ENCODE data around the gene AZIN2.
"Not testable (repeated sequence)": the region's sequence is repeated elsewhere in the genome, so short reads cannot be mapped to it uniquely, and the experiment has no call there.

AZIN2 gene

DNA sequence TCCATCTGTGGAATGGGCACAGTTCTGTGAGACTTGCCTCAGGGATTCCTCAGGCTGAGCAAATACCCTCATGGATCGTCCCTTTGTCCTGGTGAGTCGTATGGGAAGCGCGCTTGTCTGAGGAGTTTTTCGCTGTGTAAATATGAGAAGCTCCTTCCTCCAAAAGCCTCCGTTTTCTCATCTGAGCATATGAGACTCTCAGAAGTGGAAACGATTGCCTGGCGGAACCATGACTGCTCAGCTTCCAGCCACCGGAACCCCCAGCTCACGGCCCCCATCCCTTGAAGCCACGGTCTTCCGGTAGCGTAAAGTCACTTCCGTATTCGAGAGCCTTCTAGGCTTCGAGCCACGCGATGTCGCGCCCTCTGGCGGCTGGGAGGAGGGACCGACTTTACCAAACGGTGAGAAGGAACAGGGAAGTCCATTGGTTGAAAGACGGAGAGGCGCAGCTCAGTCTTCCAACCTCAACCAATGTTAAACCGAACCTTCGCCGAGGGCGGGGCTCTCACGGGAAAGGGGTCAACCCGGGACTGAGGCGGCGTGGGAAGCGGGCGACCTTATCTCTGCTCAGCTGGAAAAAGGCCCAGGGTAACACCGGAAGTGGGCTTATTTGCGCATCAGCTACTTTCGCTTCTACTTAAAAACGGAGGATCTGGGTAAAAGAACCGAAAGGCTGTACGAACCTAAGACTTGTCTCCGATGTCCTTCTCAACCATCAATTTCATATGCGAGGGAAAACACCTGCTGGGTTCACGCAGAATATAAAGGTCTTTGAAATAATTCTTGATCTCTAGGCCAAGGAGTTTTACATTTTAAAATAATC, 46.3 kb downstream of the AZIN2 start:
- peak; percentile 99 for DNase-seq (ENCODE audit: low read depth, low spot score)

DNA sequence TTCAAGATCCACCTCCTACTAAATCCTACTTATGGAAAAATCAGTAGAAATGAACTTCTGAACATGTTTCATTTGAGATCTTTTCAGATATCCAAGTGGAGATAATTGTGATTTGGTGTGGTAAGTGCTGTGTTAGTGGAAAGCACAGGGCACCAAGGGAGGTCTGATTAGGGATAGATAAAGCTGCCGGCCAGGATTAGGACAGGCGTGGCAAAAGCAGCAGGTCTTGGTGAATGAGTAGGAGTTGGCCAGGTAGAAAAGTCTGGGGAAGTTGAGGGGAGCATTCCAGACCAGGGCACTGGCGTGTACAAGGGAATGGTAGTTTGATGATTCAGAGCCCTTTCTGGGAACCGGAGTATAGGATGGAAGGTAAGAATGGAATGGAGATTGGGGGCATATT, 47.8 kb downstream of the AZIN2 start:
- no peak for DNase-seq (ENCODE audit: low read depth, low spot score)

DNA sequence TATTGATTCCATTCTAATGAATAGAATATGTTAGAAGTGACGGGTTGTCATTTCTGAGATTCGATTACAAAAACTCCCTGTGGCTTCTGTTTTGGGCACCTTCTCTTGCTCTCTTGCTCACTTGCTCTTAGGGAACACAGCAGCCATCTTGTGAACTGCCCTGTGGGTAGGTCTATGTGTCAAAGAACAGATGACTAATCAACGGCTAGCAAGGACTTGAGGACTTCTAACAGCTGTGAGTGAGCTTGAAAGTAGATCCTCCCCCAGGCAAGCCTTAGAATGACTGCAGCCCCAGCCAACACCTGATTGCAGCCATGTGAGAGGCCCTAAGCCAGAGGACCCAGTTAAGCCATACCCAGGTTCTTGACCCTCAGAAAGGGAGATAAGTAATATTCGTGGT, 49.3 kb downstream of the AZIN2 start:
- no peak for DNase-seq (ENCODE audit: low read depth, low spot score)

DNA sequence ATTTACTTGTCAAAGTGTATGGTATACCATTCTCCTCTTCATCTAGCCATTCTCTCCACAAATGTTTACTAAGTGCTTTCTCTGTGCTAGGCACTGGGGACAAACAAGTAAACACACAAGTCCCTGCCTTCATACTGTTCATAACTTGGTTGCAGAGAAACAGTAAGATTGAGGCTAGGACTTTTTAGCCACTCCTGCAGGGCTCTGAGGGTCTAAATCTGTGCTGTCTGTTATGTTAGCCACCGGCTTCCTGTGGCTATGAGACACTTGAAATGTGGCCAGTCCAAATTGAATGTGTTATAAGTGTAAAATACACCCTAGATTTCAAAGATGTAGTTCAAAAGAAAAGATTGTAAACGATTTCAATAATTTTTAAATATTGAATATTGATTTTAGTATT, 50.2 kb downstream of the AZIN2 start:
- DNase-seq (ENCODE audit: low read depth, low spot score): no peak

DNA sequence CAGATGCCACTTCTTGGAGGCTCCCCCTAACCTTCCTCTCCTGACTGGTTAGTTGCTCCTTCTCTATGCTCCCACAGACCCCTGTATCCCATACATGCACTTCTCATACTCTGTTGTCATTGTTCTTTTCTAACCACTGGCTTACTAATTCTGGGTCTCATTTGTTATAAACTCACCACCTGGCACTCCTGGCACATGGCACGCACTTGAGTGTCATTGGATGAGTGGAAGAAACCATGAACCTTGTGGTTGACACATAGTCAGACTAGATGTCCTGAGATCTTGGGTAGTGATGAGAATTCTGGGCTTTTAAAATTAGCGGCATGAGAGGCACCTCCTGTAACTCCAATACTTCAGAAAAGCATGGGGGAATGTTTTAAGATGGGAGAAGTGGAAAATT, 51.6 kb downstream of the AZIN2 start:
- no peak for DNase-seq (ENCODE audit: low read depth, low spot score)

DNA sequence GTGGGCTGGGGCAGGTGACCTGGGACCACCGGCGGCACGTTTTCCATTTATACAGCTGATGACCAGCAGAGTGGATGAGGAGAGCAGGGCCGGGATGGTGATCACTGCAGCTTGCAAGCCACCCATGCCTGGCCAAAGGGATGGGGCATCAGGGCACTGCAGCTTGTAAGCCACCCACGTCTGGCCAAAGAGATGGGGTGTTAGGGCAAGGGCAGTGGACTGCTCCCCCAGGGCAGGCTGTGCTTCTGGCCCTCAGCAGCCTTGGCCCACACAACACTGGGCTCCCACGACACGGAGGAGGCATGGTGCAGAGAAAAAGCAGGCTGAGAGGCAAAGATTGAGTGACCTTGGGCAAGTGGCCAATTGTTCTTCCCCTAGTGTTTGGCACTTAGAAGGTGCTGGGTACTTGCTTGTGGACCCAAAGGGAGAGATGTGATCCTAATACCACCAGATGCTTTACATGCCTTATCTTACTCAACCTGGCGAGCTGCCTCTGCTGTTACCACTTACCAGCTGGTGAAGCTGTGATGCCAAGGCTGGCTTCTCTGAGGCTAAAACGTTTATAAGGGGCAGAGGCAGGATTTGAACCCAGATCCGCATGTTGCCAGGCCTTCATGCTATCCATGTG, 52.6 kb downstream of the AZIN2 start:
- DNase-seq (ENCODE audit: low read depth, low spot score): no peak

DNA sequence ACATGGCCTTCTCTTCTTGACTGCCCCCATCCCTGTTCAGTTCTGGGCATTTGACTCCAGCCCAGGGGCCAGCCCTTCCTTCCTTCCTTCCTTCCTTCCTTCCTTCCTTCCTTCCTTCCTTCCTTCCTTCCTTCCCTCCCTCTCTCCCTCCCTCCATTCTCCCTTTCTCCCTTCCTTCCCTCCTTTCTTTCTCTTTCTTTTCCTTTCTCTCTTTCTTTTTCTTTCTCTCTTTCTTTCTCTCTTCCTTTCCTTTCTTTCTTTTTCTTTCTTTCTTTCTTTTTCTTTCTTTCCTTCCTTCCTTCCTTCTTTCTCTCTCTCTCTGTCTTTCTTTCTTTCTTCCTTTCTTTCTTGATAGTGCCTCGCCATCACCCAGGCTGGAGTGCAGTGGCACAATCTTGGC, 55.1 kb downstream of the AZIN2 start:
- DNase-seq (ENCODE audit: low read depth, low spot score): not testable (repeated sequence)

DNA sequence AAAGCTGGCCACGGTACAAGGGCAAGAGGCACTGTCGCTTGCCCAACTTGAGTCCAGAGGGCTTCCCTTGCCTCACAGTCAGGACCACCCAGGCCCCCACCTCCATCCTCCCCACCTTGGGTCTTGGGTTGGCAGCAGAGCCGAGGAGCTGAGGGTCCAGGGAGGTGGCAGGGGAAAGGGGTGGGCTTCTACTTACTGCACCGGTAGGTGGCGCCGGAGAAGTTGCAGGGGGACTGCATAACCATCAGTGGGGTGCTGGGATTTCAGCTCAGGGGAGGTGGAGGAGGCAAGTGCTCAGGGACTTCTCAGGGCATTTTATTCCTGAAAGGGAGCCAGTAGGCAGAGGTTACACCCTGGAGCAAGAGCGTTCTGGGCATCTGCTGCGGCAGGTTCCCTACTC, 56.8 kb downstream of the AZIN2 start:
- no peak for DNase-seq (ENCODE audit: low read depth, low spot score)

DNA sequence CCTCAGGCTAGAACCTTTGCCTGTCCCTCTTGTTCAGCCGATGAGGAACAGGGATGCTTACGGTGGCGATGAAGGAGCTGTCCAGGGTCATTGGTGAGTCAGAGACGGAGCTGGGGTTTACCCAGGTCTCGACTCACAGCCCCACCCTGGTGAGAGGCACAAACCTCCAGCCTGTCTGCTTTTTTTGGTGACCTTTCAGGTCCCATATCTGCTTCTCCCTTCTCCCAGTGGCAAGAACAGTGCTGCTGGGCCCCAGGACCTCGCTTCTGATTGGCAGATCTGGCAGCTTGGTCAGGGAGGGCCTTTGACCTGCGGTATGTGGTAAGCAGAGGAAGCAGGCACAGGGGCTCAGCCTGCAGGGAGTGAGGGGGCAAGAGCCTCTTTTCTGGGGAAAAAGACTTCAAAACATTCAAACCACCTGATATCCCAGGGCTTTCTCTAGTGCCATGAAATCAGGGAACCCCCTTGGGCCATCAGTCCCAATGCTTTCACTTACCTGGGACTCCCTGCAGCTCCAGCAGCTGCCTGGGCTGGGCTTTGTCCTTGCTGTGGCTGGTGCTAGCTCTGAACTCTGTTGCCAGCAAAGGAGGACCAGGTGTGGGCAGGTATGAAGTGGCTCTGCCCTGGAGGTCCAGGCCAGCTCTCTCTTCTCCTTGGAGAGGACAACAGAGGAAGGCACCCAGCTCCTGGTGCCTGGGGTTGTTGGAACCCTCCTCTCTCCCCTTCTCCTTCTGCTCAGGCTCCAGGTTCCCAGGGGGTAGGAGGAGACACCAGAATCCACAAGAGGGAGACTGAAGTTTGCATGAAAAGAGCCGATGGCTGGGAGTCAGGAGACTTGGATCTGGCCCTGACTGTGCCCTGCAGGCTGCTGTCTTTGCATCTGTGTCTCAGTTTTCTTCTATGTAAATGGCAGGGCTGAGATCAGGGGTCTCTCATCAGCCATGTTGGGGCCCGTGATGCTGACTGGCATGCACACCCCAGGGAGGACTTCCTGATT, 59.5 kb downstream of the AZIN2 start:
- DNase-seq (ENCODE audit: low read depth, low spot score): no peak

DNA sequence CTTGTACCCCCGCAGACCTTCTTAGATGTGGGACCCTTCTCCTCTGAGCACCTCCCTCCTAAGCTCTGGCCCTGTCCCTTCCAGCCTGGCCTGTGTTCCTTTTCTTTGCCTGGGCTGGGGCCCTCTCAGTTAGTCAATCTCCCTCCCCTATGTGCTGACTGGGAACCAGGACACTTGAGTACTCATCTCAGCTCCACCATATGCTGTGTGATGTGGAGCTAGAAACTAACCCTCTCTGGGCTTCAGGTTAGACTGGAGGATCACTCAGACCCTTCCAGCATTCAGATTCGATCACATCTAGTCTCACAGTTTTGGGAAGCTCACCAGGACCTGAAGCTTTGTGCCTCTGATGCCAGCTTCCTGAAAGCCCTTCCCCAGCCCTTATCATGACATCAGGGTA, 60.3 kb downstream of the AZIN2 start:
- DNase-seq (ENCODE audit: low read depth, low spot score): no peak

DNA sequence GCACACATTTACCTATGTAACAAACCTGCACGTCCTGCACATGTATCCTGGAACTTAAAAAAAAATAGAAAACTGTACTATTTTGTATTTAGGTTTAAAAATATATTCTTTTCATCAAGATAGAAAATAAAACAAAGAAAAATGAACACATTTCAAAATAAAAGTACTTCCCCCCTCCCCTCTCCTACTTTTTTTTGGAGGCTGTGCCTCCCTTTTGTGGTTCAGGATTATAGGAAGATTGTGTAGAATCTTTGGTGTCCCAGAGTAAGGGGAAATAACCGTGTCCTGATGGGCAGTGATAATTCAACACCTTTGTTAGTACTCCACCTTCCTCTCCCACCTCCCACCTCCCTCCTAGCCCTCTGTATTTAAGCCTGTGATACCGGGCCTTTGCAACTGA, 60.8 kb downstream of the AZIN2 start:
- DNase-seq (ENCODE audit: low read depth, low spot score): no peak

DNA sequence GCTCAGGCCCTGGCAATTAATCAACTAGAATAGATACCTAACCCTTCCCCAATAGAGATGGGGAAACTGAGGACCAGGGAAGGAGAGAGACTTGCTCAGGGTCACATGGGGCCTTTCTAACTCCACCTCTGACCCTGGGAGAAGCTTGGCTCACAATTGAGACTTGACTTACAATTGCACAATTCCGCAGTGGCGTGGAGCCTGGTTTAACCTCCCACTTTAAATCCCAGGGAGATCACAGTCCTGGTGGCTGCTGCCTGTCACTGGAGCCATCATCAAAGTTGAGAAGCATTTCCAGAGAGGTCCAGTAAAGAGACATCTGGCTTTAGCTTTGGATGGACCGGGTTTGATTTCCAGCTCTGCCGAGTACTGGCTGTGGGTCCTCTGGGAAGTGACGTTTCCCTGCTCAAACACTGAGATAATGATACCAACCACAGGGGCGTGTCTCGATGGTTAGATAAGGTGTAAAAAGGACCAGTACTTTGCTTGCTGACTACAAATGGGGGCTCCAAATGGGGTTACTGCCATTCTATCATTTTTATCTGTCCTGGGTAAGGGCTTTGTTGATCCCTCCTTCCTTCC, 61.6 kb downstream of the AZIN2 start:
- DNase-seq (ENCODE audit: low read depth, low spot score): no peak

DNA sequence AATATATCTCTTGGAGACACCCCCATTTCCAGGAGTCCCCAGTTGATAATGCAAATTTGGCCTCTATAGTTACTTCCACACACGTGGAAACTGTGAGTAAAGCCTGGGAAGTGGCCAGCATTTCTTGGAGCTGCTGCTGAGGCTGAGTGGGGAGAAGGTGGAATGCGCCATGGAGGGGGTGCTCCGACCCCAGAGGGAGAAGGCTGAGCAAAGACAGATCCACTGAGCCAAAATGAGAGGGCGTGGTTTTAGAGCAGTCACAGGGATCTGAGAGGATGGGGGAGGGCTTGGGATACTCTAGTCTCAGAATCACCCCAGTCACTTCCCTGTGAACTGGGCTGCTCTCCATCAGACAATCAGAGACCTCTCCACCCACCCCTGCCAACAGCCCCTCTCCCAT, 62.2 kb downstream of the AZIN2 start:
- DNase-seq (ENCODE audit: low read depth, low spot score): no peak

DNA sequence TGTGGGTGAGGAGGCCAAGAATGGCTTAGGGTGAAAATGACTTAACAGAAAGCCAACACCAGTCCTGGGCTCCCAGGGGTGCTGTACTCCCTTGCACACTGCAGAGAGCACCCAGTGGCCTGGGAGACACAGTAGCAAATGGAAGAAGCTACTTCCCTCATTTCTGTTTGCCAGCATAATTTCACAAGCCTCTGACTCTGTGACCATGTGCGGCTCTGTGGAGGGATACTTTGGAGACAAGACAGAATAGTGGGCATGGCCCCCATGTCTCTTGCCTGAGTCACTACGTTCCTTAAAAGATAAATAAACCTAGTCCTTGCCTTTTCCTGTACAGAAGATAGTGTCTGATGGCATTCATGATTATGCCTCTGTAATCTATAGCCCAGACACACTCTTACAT, 62.7 kb downstream of the AZIN2 start:
- no peak for DNase-seq (ENCODE audit: low read depth, low spot score)

DNA sequence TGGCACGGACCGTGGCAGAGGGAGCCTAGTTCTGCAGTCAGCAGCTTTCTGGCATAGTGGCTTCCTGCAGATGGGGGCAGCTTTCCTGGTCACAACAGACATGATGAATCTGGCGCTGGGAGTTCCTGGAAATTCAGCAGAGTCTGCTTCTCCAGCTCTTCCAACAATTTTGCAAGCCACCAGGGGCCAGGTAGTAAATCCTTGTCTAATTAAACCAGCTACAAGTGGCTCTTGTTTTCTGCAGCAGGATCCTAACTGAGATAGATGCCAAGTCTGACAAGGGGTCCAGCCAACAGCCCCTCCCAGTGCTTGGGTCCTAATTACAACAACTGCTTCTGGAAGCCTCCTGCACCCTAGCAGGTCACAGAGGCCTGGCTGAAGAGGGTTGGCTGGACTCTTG, 65.0 kb downstream of the AZIN2 start:
- DNase-seq (ENCODE audit: low read depth, low spot score): no peak

DNA sequence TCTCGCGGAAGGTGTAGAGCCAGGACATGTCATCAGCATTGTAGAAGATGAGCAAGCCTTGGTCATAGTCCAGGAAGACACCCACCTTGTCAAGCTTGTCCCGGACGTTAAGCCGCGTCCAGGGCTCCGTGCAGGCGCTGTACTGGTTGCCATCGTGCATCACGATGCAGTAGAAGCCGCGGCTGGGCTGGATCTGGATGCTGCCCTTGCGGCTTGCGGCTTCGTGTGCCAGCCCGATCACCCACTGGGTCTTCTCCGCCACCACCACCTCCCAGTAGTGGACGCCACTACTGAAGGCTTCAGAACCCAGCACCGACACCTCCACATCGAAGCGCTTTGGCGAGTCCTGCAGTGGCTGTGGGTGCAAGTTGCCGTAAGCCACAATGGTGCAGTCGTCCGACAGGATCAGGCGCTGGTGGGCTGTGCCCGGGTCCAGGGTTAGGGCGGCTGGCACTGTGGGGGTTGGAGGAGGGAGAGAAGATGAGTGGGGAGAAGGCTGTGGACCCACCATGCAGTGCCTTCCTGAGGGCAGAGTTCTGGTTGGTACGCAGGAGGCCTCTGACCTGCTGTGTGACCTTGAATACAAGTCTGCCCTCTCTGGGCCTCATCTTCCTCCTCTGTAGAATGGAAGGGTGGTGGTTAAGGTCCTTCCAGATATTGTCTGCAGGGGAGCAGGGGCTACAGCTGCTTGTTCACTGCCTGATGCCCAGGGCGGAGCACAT, 66.5 kb downstream of the AZIN2 start:
- no peak for DNase-seq (ENCODE audit: low read depth, low spot score)

DNA sequence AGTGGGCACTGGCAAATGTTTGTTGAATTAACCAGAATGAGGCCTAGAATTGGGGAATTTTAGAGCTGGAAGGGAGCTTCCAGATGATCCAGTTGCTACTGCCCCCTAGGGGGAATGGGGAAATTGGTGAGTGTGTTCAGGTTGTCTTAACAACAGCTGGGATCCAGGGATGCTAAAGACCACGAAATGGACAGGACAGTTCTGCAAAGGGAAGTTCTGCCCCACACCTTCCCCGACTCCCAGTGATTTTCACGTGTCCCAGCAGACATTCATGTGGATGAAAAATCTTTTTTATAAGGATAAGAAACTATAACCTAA, 67.0 kb downstream of the AZIN2 start:
- DNase-seq (ENCODE audit: low read depth, low spot score): no peak

DNA sequence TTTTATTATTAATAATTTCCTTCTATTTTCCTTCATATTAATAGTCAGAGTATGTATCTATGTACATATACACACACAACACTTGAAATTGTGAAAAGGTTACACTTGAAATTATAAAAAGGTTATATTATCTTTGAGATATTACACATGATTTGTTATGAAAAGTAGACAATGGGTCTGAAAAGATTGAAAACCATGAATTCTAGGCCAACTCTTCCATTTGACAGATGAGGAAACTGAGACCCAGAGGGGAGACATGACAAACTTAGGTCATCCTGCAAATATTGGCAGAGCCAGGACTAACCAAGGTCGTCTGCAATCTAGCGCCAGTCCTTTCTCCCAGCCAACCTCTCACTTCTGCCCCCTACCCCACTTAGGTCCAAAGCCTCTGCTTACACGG, 67.7 kb downstream of the AZIN2 start:
- DNase-seq (ENCODE audit: low read depth, low spot score): no peak

DNA sequence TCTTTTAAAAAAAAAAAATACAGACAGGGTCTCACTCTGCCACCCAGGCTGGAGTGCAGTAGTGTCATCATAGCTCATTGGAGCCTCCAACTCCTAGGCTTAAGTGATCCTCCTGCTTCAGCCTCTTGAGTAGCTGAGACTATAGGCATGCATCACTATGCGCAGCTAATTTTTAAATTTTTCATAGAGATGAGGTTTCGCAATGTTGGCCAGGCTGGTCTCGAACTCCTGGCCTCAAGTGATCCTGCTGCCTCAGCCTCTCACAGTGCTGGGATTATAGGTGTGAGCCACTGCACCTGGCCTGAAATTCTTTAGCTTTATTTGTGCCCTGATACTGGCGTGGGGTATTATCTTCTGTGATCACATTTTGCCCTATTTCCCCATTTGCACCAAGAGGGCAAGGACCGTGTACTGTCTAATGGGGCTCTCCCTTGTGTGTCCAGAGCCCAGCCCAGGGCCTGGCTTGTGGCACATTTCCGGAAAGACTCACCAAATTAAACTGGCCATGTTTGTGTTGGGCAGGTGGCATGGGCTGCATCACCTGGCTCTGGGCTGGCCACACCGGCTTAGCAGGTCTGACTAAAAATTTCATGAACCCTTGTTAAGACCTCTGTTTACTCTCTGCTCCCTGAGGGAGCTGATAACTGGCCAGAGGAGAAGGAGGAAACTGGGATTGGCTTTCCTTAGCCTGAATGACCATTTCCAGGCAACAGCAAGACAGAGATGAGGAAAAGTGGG, 68.7 kb downstream of the AZIN2 start:
- no peak for DNase-seq (ENCODE audit: low read depth, low spot score)

DNA sequence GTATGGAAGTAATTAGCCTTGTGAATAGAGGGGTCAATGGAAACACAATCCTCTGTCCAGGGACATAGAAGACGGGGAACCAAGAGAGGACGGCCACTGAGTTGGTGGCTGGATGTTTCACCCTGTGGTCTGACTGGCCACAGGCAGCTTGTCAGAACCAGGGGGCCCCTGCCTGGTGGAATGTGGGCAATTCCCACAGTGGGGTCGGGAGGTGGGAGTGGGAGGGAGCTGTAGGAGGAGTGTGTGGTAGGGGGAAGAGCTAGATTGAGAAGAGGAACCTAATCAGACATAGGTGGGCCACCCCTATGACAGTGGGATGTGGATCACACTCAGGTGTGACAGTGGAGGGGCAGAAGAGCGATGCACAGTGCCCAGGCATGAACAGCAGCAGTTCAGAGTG, 69.6 kb downstream of the AZIN2 start:
- no peak for DNase-seq (ENCODE audit: low read depth, low spot score)

DNA sequence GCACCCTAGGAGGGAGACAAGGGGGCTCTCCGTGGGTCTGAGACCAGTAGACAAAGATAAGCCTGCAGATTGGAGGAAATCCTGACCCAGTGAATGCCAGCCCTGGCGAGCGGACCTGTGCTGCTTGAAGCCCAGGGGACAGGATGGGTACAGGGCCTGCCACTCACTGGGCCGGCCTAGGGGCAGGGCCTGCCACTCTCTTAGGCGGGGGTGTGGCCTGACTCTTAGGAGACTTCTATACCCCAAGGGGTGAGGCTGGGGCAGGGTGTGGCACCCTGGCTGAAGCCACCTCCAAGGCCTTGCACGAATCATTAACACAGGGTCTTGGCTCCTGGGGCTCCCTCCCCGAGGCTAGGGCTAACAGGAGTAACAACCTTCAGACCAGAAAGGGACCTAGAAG, 70.2 kb downstream of the AZIN2 start:
- DNase-seq (ENCODE audit: low read depth, low spot score): no peak
